Adrenal gland (tissue), 12 donors: ENCODE measurements around the gene DPP6. TPM values are rescaled to one million over a fixed set of nuclear protein-coding genes. Genes with fewer than 3 reads are reported as not detected.

Experiments
- DNase-seq, 7 donors: peaks; one replicate each; pipeline ENCODE4 v3.0.0-alpha.2; 2019 to 2020
- H3K27ac ChIP-seq, 5 donors: fragments of 200-600 bp; sonication (generic) in 4 of 5; 1 replicate in 3 of 5; 2 replicates in 2 of 5; pipeline versions ENCODE4 v1.5.1 to v1.8.0; 2016 to 2020; ENCODE audit warnings: mild to moderate bottlenecking in 1 of 5
- H3K27me3 ChIP-seq: fragments of 200-600 bp; 2 replicates; pipeline ENCODE4 v1.8.0; 2021
- H3K36me3 ChIP-seq, 2 donors: fragments of 200-600 bp; replicated peaks in 1 of 2; 1 replicate in 1 of 2; 2 replicates in 1 of 2; pipeline versions ENCODE4 v1.5.1 to v1.8.0; 2018 to 2022
- H3K4me1 ChIP-seq, 2 donors: fragments of 200-600 bp; replicated peaks in 1 of 2; 1 replicate in 1 of 2; 2 replicates in 1 of 2; pipeline versions ENCODE4 v1.5.1 to v1.8.0; 2018 to 2021
- H3K4me3 ChIP-seq, 4 donors: fragments of 200-600 bp; sonication (generic) in 3 of 4; one replicate each; pipeline ENCODE4 v1.5.1; 2016 to 2018
- H3K9me3 ChIP-seq, 3 donors: fragments of 200-600 bp; sonication (generic) in 1 of 3; replicated peaks in 1 of 3; 1 replicate in 2 of 3; 2 replicates in 1 of 3; pipeline versions ENCODE4 v1.5.1 to v1.8.0; 2016 to 2021
- CTCF ChIP-seq, 6 experiments: fragments of 450-650 bp in 4 of 6; fragments of 200-600 bp in 2 of 6; sonication (generic) in 1 of 6; IDR thresholded peaks; 1 replicate in 5 of 6; 2 replicates in 1 of 6; pipeline versions ENCODE4 v1.5.1 to v1.8.0; 2016 to 2021; ENCODE audit warnings: antibody characterized with exemption in 6 of 6, mild to moderate bottlenecking in 2 of 6, moderate library complexity in 1 of 6
- POLR2A ChIP-seq, 2 donors: fragments of 450-650 bp; IDR thresholded peaks; one replicate each; pipeline ENCODE4 v1.6.1; 2017; ENCODE audit warnings: antibody characterized with exemption in 2 of 2, mild to moderate bottlenecking in 2 of 2, moderate library complexity in 1 of 2
- WGBS, 4 donors: extraction: QIAGEN DNeasy Blood & Tissue Kit in 2 of 4; methylation state at CpG; one replicate each; pipeline versions ENCODE4 v1.1.5 to v1.1.7; 2013 to 2017; 5-methylcytosine and 5-hydroxymethylcytosine counted together
- intact Hi-C, 2 donors: fragments of 100-400 bp; cut with DNase I; formaldehyde crosslinking; loops; one replicate each; pipeline versions ENCODE4 v1.14.1 to v1.15.0; 2022 to 2023
- polyA plus RNA-seq, 3 donors: library from polyadenylated mRNA; stranded (reverse); fragments of 200-250 nt in 2 of 3; fragments of 350-450 nt in 1 of 3; fragmentation: Illumina TruSeq in 1 of 3; extraction: RNeasy Lipid Tissue Mini Kit (QIAGEN cat#74804) in 1 of 3; gene quantifications; one replicate each; pipeline ENCODE4 v1.2.3, GENCODE V29; 2013 to 2014
- total RNA-seq, 9 donors: library from RNA; depleted of rRNA in 4 of 9; stranded (reverse); fragments of >200 nt in 4 of 9; fragments of 120-200 nt in 1 of 9; fragmentation: NEBNext Ultra II Directional in 1 of 9; extraction: Animal tissue kit (Norgen Biotek cat#: 25700) in 1 of 9; gene quantifications; one replicate each; pipeline versions ENCODE4 v1.1.0 to v1.2.4, GENCODE V29; 2013 to 2023
- donor health status: healthy with polysubstance abuse.
- donor health status: Bipolar disorder and iron deficiency.
- donor health status: DM: yes; HTN: yes; CAD: no.
- donor health status: DM: no; HTN: no; CAD: no.
- donor health status: DM: no; HTN: no; CAD: no.
- donor health status: DM: yes; HTN: yes; CAD: no.

Gene DPP6
- total and polyA plus RNA-seq, 12 donors: 0.39 to 13.1 (median 5.1) TPM

GRCh38 chr7:154686305-154686704 is 634.1 kb downstream of the DPP6 start:
- Histone ChIP-seq H3K27ac (no peak overlapping the region), H3K27me3 (no peaks in the 10 kb centered on the region), H3K36me3 (no peaks in the 10 kb centered on the region), H3K9me3 (no peaks in the 10 kb centered on the region), H3K4me1 (no peaks in the 10 kb centered on the region), H3K4me3 (no peak overlapping the region)
- no peak for DNase-seq
- no peak for TF ChIP-seq POLR2A (IDR thresholded peaks at IDR 0.05)
- TF ChIP-seq CTCF (IDR thresholded peaks at IDR 0.05): no peak
- intact Hi-C loops: no loop called here
- WGBS, 4 donors: 41 to 54% (median 48%) methylated on average over 4 of the region's 4 CpGs

GRCh38 chr7:154688952-154689351 is 636.8 kb downstream of the DPP6 start:
- 62 to 80% (median 72%) methylated on average over 3 of the region's 3 CpGs for WGBS, 4 donors

DNA sequence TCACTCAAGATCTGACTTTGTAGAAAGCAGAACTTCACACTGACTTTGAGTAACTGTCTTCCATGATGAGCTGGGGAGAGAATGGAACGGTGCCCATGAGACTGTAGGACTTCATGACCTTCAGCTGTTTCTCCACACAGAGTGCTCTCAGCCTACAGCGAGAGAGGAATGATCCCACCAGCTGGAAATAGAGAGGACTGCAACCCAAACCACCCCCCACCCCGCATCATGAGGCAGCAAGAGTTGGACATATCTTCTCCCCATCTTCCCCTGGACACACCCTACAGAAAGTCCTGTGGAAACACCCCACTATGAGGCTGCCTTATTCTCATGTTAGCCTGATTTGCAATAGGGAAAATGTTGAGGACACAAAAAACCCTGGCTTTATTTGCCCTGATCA is 638.2 kb downstream of the DPP6 start:
- Histone ChIP-seq H3K27me3 (no peaks in the 10 kb centered on the region), H3K9me3 (no peaks in the 10 kb centered on the region), H3K27ac (no peak overlapping the region), H3K36me3 (no peaks in the 10 kb centered on the region), H3K4me1 (no peaks in the 10 kb centered on the region), H3K4me3 (no peak overlapping the region)
- no peak for DNase-seq
- intact Hi-C loops: no loop called here
- TF ChIP-seq CTCF (IDR thresholded peaks at IDR 0.05) (no peak), POLR2A (IDR thresholded peaks at IDR 0.05) (no peak)
- WGBS, 4 donors: 67 to 77% (median 73%) methylated on average over 3 of the region's 3 CpGs

More at GRCh38 chr7:154688952-154689351, 636.8 kb downstream of the DPP6 start:
- H3K36me3 ChIP-seq: no peaks in the 10 kb centered on the region
- no peaks in the 10 kb centered on the region for H3K27me3 ChIP-seq
- no peak for TF ChIP-seq POLR2A (IDR thresholded peaks at IDR 0.05)
- no peak for TF ChIP-seq CTCF (IDR thresholded peaks at IDR 0.05)
- no peak overlapping the region for H3K27ac ChIP-seq
- H3K4me3 ChIP-seq: no peak overlapping the region
- no peaks in the 10 kb centered on the region for H3K4me1 ChIP-seq
- no peaks in the 10 kb centered on the region for H3K9me3 ChIP-seq
- intact Hi-C loops: no loop called here
- DNase-seq: no peak

GRCh38 chr7:154693661-154694060 is 641.5 kb downstream of the DPP6 start:
- Histone ChIP-seq H3K4me1 (no peaks in the 10 kb centered on the region), H3K27ac (no peak overlapping the region), H3K27me3 (no peaks in the 10 kb centered on the region), H3K4me3 (no peak overlapping the region), H3K36me3 (no peaks in the 10 kb centered on the region), H3K9me3 (no peaks in the 10 kb centered on the region)
- intact Hi-C loops: no loop called here
- TF ChIP-seq POLR2A (IDR thresholded peaks at IDR 0.05): no peak
- no peak for TF ChIP-seq CTCF (IDR thresholded peaks at IDR 0.05)
- no peak for DNase-seq
- 74 to 100% (median 89%) methylated on average over 1 to 4 of the region's 4 CpGs for WGBS, 4 donors
